GM18870 (cell line): ENCODE measurements around the gene TBCE.

Source experiments
- ATAC-seq: cut with Tn5 transposase; IDR thresholded peaks from one replicate; pipeline ENCODE4 v1.9.1; 2021; ENCODE audit warnings: moderate library complexity; ENCODE audit not compliant: unreplicated experiment

The TBCE gene

GRCh38 chr1:235408503-235408960 is 41.3 kb downstream of the TBCE start:
- no peak for ATAC-seq

- ATAC-seq = no peak
These were observed 42.0 kb downstream of the TBCE start for GRCh38 chr1:235409042-235409820.

GRCh38 chr1:235410467-235410866 is 43.2 kb downstream of the TBCE start:
- ATAC-seq = no peak

DNA sequence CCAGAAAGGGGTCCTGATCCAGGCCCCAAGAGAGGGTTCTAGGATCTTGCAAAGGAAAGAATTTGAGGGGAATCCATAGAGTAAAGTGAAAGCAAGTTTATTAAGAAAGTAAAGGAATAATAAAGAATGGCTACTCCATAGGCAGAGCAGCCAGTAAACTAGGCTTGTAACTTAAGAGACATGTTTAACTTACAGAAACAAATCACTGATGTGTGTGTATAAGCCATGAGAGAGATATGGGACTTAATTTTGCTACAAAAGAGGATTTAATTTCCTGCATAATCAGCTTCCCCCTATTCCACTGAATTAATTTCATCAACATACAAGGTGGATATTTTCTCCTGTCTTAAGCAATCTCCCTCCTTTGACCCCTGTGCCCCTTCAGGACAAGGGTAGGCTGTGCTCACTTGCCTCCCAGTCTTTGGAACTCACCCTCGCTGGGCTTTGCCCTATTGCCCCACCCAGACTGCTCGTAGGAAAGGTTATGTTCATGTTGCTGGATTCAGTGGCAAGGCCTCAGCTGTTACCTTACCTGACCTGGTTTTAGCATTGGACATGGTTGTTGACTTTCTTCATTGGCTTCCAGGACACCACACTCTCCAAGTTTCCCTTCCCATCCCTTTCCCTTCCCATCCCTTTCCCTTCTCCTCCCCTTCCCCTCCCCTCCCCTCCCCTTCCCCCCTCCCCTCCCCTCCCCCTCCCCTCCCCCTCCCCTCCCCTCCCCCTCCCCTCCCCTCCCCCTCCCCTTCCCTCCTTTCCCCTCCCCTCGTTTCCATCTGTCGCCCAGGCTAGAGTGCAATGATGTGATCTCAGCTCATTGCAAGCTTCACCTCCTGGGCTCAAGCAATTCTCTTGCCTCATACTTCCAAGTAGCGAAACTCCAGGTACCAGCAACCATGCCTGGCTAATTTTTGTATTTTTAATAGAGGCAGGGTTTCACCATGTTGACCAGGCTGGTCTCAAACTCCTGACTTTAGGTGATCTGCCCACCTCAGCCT is 44.6 kb downstream of the TBCE start:
- no peak for ATAC-seq

GRCh38 chr1:235415008-235415904 is 48.0 kb downstream of the TBCE start:
- ATAC-seq = no peak

DNA sequence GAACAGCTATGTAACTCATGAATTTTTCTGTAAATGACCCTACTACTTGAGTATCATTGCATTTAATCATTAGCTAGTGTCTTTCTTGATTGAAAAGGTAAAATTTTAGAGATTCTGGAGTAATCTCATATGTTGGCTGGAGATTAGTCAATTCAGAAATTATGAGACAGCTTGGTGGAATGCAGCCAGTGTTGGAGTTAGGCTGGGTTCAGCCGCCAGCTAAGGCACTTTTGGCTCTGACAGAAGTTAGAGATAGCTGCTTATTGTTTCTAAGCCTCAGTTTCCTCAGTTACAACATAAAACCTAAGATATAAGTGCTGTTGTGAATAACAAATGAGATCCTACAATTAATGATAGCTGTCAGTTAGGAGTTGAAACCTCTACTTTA is 49.4 kb downstream of the TBCE start:
- ATAC-seq = no peak

GRCh38 chr1:235417086-235417697 is 50.0 kb downstream of the TBCE start:
- no peak for ATAC-seq

DNA sequence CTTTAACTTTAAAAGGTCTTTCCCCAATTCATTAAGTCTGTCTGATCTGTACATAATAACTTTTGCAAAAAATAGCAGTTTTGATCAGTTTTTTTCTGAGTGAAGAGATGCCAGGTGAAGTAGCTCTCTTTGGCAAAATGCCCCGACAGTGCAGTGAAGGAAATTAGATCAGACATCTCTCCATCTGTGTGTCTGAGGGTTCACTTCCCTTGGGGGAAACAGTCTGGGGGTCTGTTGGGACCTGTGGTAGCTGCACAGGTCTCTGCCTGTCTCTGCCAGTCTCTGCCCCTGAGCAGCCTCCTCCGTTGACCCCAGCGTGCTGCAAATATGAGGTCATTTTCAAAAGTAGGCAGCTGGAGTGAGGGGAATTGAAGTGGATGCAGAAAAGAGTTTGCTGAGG is 54.5 kb downstream of the TBCE start:
- ATAC-seq = no peak

GRCh38 chr1:235423214-235423652 is 56.0 kb downstream of the TBCE start:
- ATAC-seq = no peak

- no peak for ATAC-seq
These were observed 56.9 kb downstream of the TBCE start for GRCh38 chr1:235424092-235424491.

DNA sequence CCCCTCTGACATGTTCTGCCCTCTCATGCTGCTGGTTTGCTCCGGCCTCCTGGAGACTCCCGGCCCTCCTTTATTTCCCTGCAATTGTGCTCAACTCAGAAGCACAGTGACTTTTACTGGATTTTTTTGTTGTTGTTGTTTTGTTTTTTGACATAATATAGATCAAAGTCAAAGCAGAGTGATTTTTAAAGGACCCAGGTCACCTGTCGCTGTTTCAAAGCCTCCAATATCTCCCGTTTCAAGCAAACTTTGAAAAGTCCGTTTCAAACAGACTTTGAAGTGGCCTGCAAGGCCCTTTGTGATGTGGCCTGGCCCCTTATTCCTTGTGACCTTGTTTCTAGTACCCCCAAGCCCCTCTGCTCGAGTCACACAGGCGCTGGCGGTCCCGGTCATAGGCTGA is 58.1 kb downstream of the TBCE start:
- no peak for ATAC-seq

GRCh38 chr1:235426143-235426542 is 58.9 kb downstream of the TBCE start:
- no peak for ATAC-seq

GRCh38 chr1:235426680-235427079 is 59.5 kb downstream of the TBCE start:
- no peak for ATAC-seq

DNA sequence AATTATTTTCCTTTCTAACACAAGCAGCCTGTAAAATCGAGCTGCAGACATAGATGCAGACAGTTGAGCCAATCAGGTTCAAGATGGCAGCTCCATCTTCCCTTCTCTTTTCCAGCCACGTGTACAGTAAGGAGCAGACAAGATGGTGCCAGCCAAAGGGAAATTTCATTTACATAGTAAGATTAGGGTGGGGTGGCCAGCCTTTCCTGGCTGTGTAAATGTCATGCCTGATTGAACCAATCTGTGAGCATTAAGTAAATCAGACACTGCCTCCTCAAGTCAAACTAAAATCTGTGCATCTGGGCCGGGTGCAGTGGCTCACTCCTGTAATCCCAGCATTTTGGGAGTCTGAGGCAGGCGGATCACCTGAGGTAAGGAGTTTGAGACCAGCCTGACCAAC is 60.2 kb downstream of the TBCE start:
- ATAC-seq = no peak

DNA sequence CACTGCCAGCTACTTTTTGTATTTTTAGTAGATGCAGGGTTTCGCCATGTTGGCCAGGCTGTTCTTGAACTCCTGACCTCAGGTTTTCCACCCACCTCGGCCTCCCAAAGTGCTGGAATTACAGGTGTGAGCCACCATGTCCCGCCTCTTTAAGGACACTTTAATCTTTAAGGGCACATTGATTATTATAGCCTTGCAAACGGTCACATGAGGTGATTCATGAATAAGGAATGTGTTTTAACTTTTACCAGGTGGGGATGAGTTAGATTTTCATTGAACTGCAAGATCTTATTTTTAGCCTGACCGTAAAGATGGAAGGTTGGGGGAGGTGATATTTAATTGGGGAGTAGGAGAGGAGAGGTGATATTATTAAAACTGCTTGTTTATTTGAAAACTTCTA is 61.9 kb downstream of the TBCE start:
- no peak for ATAC-seq

GRCh38 chr1:235430991-235431390 is 63.8 kb downstream of the TBCE start:
- no peak for ATAC-seq

GRCh38 chr1:235434001-235434400 is 66.8 kb downstream of the TBCE start:
- no peak for ATAC-seq

GRCh38 chr1:235441159-235441685 is 74.0 kb downstream of the TBCE start:
- no peak for ATAC-seq

- ATAC-seq = no peak
These were observed 75.7 kb downstream of the TBCE start for GRCh38 chr1:235442788-235443429.

GRCh38 chr1:235448616-235449015 is 81.4 kb downstream of the TBCE start:
- no peak for ATAC-seq
